ENCODE data around the gene CCDC38. TPM values are rescaled to one million over a fixed set of nuclear protein-coding genes. Genes with fewer than 3 reads are reported as not detected.

Gene CCDC38
- total and polyA plus RNA-seq, 7 experiments from 2014 or later, result 0.07 to 0.27 (median 0.08) TPM; not detected in 4

GRCh38 chr12:95882080-95882479 is 60.3 kb downstream of the CCDC38 start:
- H3K4me3 Mint-ChIP-seq, result no peak overlapping the region
- DNase-seq (no peak), ATAC-seq (no peak)
- H3K9me3 Mint-ChIP-seq, result peaks cover 0 to 4% (median 0%) of the 10 kb centered on the region in 11 donors
- ChIA-PET POLR2A (no interaction called here), CTCF (interaction anchor here (0.6 kb wide), 1 partner anchor 1780 kb away, joined by 3 read pairs; no protein-coding TSS in a partner anchor)
- H3K27me3 ChIP-seq (ENCODE audit: control insufficient read depth in 2 of 2, insufficient read depth in 2 of 2, low read length in 2 of 2), result no peaks in the 10 kb centered on the region
- no peak overlapping the region for H3K27ac Mint-ChIP-seq
- H3K27ac ChIP-seq (ENCODE audit: low read depth, low read length), result no peak overlapping the region
- H3K9me3 ChIP-seq (ENCODE audit: control insufficient read depth in 2 of 3, low read length in 3 of 3), result no peaks in the 10 kb centered on the region
- no peak overlapping the region for H3K4me3 ChIP-seq (ENCODE audit: low read length)
- H3K4me1 ChIP-seq (ENCODE audit: control insufficient read depth in 2 of 2, insufficient read depth in 2 of 2, low read length in 2 of 2), result no peaks in the 10 kb centered on the region
- H3K36me3 Mint-ChIP-seq, result peaks cover 0 to 2% (median 0%) of the 10 kb centered on the region in 5 donors
- intact Hi-C loops (cut with micrococcal nuclease), result no loop called here
- no peaks in the 10 kb centered on the region for H3K4me1 Mint-ChIP-seq
- H3K36me3 ChIP-seq (ENCODE audit: control insufficient read depth in 2 of 3, insufficient read depth in 3 of 3, low read length in 3 of 3), result no peaks in the 10 kb centered on the region
- peaks cover 0 to 4% (median 0%) of the 10 kb centered on the region in 5 donors for H3K27me3 Mint-ChIP-seq

- no peak overlapping the region for H3K27ac Mint-ChIP-seq
- H3K36me3 Mint-ChIP-seq, result peaks cover 0 to 2% (median 0%) of the 10 kb centered on the region in 5 donors
- no peak overlapping the region for H3K27ac ChIP-seq (ENCODE audit: low read depth, low read length)
- H3K4me3 Mint-ChIP-seq, result no peak overlapping the region
- H3K4me1 Mint-ChIP-seq, result no peaks in the 10 kb centered on the region
- DNase-seq (no peak), ATAC-seq (no peak)
- no peaks in the 10 kb centered on the region for H3K27me3 ChIP-seq (ENCODE audit: control insufficient read depth in 2 of 2, insufficient read depth in 2 of 2, low read length in 2 of 2)
- POLR2A ChIA-PET, result no interaction called here
- no peaks in the 10 kb centered on the region for H3K9me3 ChIP-seq (ENCODE audit: control insufficient read depth in 2 of 3, low read length in 3 of 3)
- peaks cover 0 to 4% (median 0%) of the 10 kb centered on the region in 5 donors for H3K27me3 Mint-ChIP-seq
- H3K4me3 ChIP-seq (ENCODE audit: low read length), result no peak overlapping the region
- H3K9me3 Mint-ChIP-seq, result peaks cover 0 to 4% (median 0%) of the 10 kb centered on the region in 11 donors
- H3K4me1 ChIP-seq (ENCODE audit: control insufficient read depth in 2 of 2, insufficient read depth in 2 of 2, low read length in 2 of 2), result no peaks in the 10 kb centered on the region
- H3K36me3 ChIP-seq (ENCODE audit: control insufficient read depth in 2 of 3, insufficient read depth in 3 of 3, low read length in 3 of 3), result no peaks in the 10 kb centered on the region
- intact Hi-C loops (cut with micrococcal nuclease), result no loop called here
- CTCF ChIA-PET, result interaction anchor here (0.6 kb wide), 1 partner anchor 1779 kb away, joined by 3 read pairs; no protein-coding TSS in a partner anchor
Observed at GRCh38 chr12:95881331-95881955, 61.0 kb downstream of the CCDC38 start.

- no peaks in the 10 kb centered on the region for H3K9me3 ChIP-seq (ENCODE audit: control insufficient read depth in 2 of 3, low read length in 3 of 3)
- ChIA-PET POLR2A (no interaction called here), CTCF (no interaction called here)
- Mint-ChIP-seq H3K4me3 (no peak overlapping the region), H3K4me1 (no peaks in the 10 kb centered on the region), H3K36me3 (peaks cover 0 to 4% (median 0%) of the 10 kb centered on the region in 5 donors), H3K27ac (no peak overlapping the region), H3K27me3 (peaks cover 0 to under 1% (median 0%) of the 10 kb centered on the region in 5 donors), H3K9me3 (peaks cover 0 to 4% (median 0%) of the 10 kb centered on the region in 11 donors)
- no peak overlapping the region for H3K27ac ChIP-seq (ENCODE audit: low read depth, low read length)
- H3K27me3 ChIP-seq (ENCODE audit: control insufficient read depth in 2 of 2, insufficient read depth in 2 of 2, low read length in 2 of 2), result no peaks in the 10 kb centered on the region
- no peak for ATAC-seq
- DNase-seq, result no peak
- H3K36me3 ChIP-seq (ENCODE audit: control insufficient read depth in 2 of 3, insufficient read depth in 3 of 3, low read length in 3 of 3), result no peaks in the 10 kb centered on the region
- intact Hi-C loops (cut with micrococcal nuclease), result no loop called here
- H3K4me3 ChIP-seq (ENCODE audit: low read length), result no peak overlapping the region
- no peaks in the 10 kb centered on the region for H3K4me1 ChIP-seq (ENCODE audit: control insufficient read depth in 2 of 2, insufficient read depth in 2 of 2, low read length in 2 of 2)
Observed at GRCh38 chr12:95880895-95881294, 61.5 kb downstream of the CCDC38 start.

- H3K36me3 Mint-ChIP-seq, result peaks cover 4 to 21% (median 9%) of the 10 kb centered on the region in 5 donors
- Histone ChIP-seq H3K9me3 (ENCODE audit: control insufficient read depth in 2 of 3, low read length in 3 of 3) (no peaks in the 10 kb centered on the region), H3K36me3 (ENCODE audit: control insufficient read depth in 2 of 3, insufficient read depth in 3 of 3, low read length in 3 of 3) (no peaks in the 10 kb centered on the region), H3K27ac (ENCODE audit: low read depth, low read length) (no peak overlapping the region), H3K27me3 (ENCODE audit: control insufficient read depth in 2 of 2, insufficient read depth in 2 of 2, low read length in 2 of 2) (no peaks in the 10 kb centered on the region), H3K4me1 (ENCODE audit: control insufficient read depth in 2 of 2, insufficient read depth in 2 of 2, low read length in 2 of 2) (no peaks in the 10 kb centered on the region), H3K4me3 (ENCODE audit: low read length) (no peak overlapping the region)
- CTCF ChIA-PET, result no interaction called here
- no peak for DNase-seq
- H3K4me1 Mint-ChIP-seq, result no peaks in the 10 kb centered on the region
- H3K4me3 Mint-ChIP-seq, result no peak overlapping the region
- no peak for ATAC-seq
- H3K9me3 Mint-ChIP-seq, result no peaks in the 10 kb centered on the region
- POLR2A ChIA-PET, result no interaction called here
- H3K27ac Mint-ChIP-seq, result no peak overlapping the region
- no peaks in the 10 kb centered on the region for H3K27me3 Mint-ChIP-seq
- intact Hi-C loops (cut with micrococcal nuclease), result no loop called here
Observed at GRCh38 chr12:95877622-95878021, 64.8 kb downstream of the CCDC38 start.

GRCh38 chr12:95874452-95874851 is 68.0 kb downstream of the CCDC38 start:
- Histone ChIP-seq H3K4me3 (ENCODE audit: low read length) (no peak overlapping the region), H3K27me3 (ENCODE audit: control insufficient read depth in 2 of 2, insufficient read depth in 2 of 2, low read length in 2 of 2) (no peaks in the 10 kb centered on the region), H3K36me3 (ENCODE audit: control insufficient read depth in 2 of 3, insufficient read depth in 3 of 3, low read length in 3 of 3) (no peaks in the 10 kb centered on the region), H3K4me1 (ENCODE audit: control insufficient read depth in 2 of 2, insufficient read depth in 2 of 2, low read length in 2 of 2) (no peaks in the 10 kb centered on the region), H3K27ac (ENCODE audit: low read depth, low read length) (no peak overlapping the region), H3K9me3 (ENCODE audit: control insufficient read depth in 2 of 3, low read length in 3 of 3) (no peaks in the 10 kb centered on the region)
- ATAC-seq (no peak), DNase-seq (no peak)
- ChIA-PET CTCF (no interaction called here), POLR2A (no interaction called here)
- Mint-ChIP-seq H3K36me3 (peaks cover 3 to 38% (median 13%) of the 10 kb centered on the region in 5 donors), H3K9me3 (no peaks in the 10 kb centered on the region), H3K27ac (peak overlapping the region in 1 of 9 donors; percentile 46), H3K27me3 (no peaks in the 10 kb centered on the region), H3K4me3 (no peak overlapping the region), H3K4me1 (no peaks in the 10 kb centered on the region)
- intact Hi-C loops (cut with micrococcal nuclease), result no loop called here

GRCh38 chr12:95870897-95871296 is 71.5 kb downstream of the CCDC38 start:
- H3K27me3 ChIP-seq (ENCODE audit: control insufficient read depth in 2 of 2, insufficient read depth in 2 of 2, low read length in 2 of 2), result no peaks in the 10 kb centered on the region
- no peak overlapping the region for H3K4me3 ChIP-seq (ENCODE audit: low read length)
- no peaks in the 10 kb centered on the region for H3K4me1 ChIP-seq (ENCODE audit: control insufficient read depth in 2 of 2, insufficient read depth in 2 of 2, low read length in 2 of 2)
- no peaks in the 10 kb centered on the region for H3K9me3 ChIP-seq (ENCODE audit: control insufficient read depth in 2 of 3, low read length in 3 of 3)
- H3K27ac Mint-ChIP-seq, result no peak overlapping the region
- peaks cover 0 to 6% (median 0%) of the 10 kb centered on the region in 3 experiments for H3K36me3 ChIP-seq (ENCODE audit: control insufficient read depth in 2 of 3, insufficient read depth in 3 of 3, low read length in 3 of 3)
- H3K36me3 Mint-ChIP-seq, result peaks cover 9 to 59% (median 25%) of the 10 kb centered on the region in 5 donors
- no peak overlapping the region for H3K27ac ChIP-seq (ENCODE audit: low read depth, low read length)
- peaks cover 0 to 2% (median 0%) of the 10 kb centered on the region in 7 donors for H3K4me1 Mint-ChIP-seq
- ChIA-PET POLR2A (no interaction called here), CTCF (no interaction called here)
- H3K27me3 Mint-ChIP-seq, result no peaks in the 10 kb centered on the region
- intact Hi-C loops (cut with micrococcal nuclease), result no loop called here
- ATAC-seq, result no peak
- no peaks in the 10 kb centered on the region for H3K9me3 Mint-ChIP-seq
- H3K4me3 Mint-ChIP-seq, result no peak overlapping the region
- DNase-seq, result no peak

GRCh38 chr12:95863337-95863736 is 79.1 kb downstream of the CCDC38 start:
- ChIA-PET CTCF (no interaction called here), POLR2A (no interaction called here)
- Mint-ChIP-seq H3K27me3 (no peaks in the 10 kb centered on the region), H3K27ac (no peak overlapping the region), H3K9me3 (peaks cover 0 to 2% (median 0%) of the 10 kb centered on the region in 11 donors), H3K4me1 (peaks cover 12 to 22% (median 16%) of the 10 kb centered on the region in 7 donors), H3K4me3 (peak overlapping the region in 1 of 10 donors; percentile 10), H3K36me3 (peaks cover 5 to 48% (median 34%) of the 10 kb centered on the region in 5 donors)
- no peak for ATAC-seq
- Histone ChIP-seq H3K27ac (ENCODE audit: low read depth, low read length) (no peak overlapping the region), H3K36me3 (ENCODE audit: control insufficient read depth in 2 of 3, insufficient read depth in 3 of 3, low read length in 3 of 3) (peaks cover 0 to 29% (median 5%) of the 10 kb centered on the region in 3 experiments), H3K4me1 (ENCODE audit: control insufficient read depth in 2 of 2, insufficient read depth in 2 of 2, low read length in 2 of 2) (peaks cover 8 to 12% of the 10 kb centered on the region in 2 donors), H3K9me3 (ENCODE audit: control insufficient read depth in 2 of 3, low read length in 3 of 3) (no peaks in the 10 kb centered on the region), H3K4me3 (ENCODE audit: low read length) (no peak overlapping the region), H3K27me3 (ENCODE audit: control insufficient read depth in 2 of 2, insufficient read depth in 2 of 2, low read length in 2 of 2) (no peaks in the 10 kb centered on the region)
- intact Hi-C loops (cut with micrococcal nuclease), result no loop called here
- no peak for DNase-seq
